HG03354 (cell line): ENCODE data around the gene CD53.
A peak's percentile ranks its signal among the peaks of the same experiment; 100 is the strongest.
"Not testable (repeated sequence)": the region's sequence is repeated elsewhere in the genome, so short reads cannot be mapped to it uniquely, and the experiment has no call there.

Experiments used
- ATAC-seq: cut with Tn5 transposase; IDR thresholded peaks from one replicate; pipeline ENCODE4 v1.9.1; 2021; ENCODE audit warnings: mild to moderate bottlenecking; ENCODE audit not compliant: unreplicated experiment, poor library complexity, severe bottlenecking

CD53 gene

GRCh38 chr1:110872745-110873720, at the start of gene CD53:
CD53 (plus strand) TSS chr1:110873148; CDS start chr1:110891409, 18,261 bp downstream.
- ATAC-seq = peak; percentile 60

DNA sequence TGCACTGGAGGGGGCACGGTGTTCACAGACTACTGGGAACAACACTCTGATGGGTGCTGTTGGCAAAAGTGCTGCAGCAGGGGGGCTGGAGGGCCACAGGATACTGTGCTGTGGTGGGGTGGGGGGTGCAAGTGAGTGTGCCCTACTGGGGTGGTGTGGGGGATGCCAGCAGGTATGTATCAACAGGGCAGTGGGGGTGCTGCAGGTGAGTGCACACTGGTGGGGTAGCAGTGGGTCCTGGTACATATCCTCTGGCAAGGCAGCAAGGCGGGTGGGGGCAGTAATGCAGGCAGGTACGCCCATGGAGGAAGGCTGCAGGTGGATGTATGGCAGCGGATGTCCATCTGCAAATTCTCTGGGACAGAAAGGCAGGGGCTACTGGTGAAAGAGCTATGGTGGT, 48.8 kb upstream of the CD53 start:
- ATAC-seq = no peak

DNA sequence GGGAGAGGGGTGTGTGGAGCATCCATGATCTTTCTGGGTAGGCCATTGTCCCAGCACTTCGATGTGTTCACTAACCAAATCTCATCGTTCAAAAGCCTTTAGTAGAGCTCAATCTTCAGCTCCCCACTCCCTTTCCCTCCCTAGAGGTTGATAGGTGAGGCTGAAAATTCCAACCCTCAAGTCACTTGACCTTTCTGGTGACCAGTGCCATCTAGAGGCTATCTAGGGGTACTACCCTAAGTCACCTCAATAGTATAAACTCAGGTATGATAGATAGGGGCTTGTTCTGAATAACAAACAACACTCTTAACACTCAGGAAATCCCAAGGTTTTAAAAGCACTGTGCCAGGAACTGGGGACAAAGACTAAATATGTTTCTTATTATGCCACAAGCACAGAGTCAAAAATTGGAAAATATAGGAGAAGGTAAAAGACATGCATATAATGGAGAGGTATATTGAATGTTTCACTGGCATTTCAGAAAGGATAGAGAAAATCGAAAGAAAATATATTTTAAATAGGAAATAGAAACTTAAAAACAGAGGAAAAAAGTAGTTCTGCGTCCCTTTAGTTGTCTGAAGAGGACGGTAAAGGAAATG, 42.9 kb upstream of the CD53 start:
- peak; percentile 68 for ATAC-seq

GRCh38 chr1:110833779-110834178, 39.2 kb upstream of the CD53 start:
- not testable (repeated sequence) for ATAC-seq

- ATAC-seq = no peak
Measured at GRCh38 chr1:110846861-110847260, 26.1 kb upstream of the CD53 start.

DNA sequence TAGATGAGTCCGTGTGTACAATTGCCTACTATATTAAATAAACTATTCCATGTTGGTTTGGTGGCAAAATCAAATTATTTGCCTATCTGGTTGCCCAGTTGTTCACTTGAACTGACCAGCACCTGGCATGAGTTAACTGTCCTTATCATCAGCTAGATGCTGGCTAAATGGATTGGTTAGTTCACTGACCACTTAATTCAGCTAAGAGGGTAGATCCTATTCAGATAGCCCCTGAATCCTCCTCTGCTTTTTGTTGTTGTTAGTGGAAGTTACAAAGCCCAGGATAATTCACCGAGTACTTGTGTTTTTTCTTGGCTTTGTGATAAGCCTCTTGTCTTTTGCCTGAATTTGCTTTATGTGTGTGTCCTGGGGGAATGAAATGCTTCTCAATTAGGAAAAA, 22.8 kb upstream of the CD53 start:
- no peak for ATAC-seq

GRCh38 chr1:110850627-110851026, 22.3 kb upstream of the CD53 start:
- ATAC-seq = no peak

GRCh38 chr1:110853135-110853534, 19.8 kb upstream of the CD53 start:
- no peak for ATAC-seq

DNA sequence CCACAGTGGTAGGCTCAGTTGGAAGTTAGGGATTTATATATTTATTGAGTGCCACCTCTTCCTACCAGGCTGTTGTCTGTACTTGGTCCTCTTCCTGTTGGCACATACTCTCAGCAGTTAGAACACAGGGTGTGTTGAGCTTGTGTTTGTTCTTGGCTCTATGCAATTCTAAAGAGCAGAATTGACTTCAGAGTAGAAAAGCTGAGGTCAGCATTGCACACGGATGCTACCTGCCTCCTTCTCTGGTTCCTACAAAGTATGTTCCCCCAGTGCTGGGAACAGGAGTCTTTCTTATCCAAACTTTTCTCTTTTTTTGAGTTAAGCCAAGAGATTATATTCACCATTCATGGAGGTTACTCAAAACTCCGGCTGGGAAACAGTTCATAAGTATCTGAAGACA, 16.5 kb upstream of the CD53 start:
- no peak for ATAC-seq

DNA sequence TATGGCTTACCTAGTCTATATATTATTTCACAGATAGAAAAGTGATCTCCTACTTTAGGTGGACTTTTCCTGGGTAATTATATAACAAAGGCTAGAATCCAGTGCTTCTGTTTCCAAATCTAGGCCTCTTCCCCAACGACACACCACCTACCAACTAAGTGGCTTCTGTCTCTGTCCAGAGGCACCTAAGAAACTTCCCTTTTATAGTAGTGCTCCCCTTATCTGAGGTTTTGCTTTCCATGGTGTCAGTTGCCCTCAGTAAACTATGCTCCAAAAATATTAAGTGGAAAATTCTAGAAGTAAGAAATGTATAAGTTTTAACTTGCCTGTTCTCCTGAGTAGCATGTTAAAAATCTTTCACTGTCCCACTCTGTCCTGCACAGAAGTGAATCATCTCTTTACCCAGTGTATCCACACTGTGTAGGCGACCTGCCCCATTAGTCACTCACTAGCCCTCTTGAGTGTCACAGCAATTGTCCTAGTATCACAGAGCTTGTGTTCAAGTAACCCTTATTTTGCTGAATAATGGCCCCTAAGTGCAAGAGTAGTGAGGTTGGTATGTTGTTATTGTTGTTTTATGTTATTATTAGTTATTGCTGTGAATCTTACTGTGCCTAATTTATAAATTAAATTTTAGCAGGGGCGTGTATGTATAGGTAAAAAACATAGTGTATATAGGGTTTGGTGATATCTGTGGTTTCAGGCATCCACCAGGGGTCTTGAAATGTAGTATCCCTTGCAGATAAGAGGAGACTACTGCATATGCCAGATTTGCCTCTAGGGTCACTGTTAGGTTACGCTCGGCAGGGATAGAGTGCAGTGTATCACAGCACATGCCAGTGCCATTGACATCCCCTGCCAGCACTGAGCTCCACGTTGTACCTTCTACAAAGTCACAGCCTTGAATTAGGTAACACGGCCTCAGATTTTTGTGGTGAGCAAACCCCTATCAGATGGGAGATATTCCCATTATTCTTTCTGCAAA, 14.7 kb upstream of the CD53 start:
- ATAC-seq = no peak

DNA sequence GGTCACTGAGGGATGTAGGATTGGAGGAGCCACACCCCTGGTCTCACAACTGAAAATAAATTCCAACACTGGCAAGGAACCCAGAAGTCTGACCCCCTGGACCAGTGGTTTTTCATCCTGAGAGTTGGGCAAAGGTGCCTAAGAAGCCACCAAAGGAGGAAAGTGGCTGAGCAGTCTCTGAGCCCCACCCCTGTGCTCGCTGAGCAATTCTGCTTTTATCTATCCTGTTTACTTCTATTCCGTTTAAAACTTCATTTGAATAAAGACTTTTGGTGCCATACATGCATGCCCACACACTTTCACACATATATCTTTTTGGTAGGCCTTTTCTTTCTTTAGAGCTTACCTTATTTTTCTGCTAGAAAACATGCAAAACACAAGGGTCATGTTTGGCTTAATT, 13.9 kb upstream of the CD53 start:
- no peak for ATAC-seq

- ATAC-seq = no peak
Measured at GRCh38 chr1:110860174-110860573, 12.8 kb upstream of the CD53 start.

DNA sequence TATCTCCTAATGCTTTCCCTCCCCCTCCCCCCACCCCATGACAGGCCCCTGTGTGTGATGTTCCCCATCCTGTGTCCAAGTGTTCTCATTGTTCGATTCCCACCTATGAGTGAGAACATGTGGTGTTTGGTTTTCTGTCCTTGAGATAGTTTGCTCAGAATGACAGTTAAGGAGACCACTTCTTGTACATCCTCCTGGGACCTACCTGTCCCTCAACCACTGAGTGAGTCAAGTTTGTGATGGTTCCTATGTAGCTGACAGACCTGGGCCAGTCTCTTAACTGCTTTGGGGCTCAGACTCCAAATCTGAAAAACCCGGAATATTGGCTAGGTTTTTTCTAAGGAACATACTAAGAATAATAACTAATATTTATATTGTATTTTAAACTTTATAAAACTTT, 12.3 kb upstream of the CD53 start:
- ATAC-seq = not testable (repeated sequence)

- ATAC-seq = not testable (repeated sequence)
Measured at GRCh38 chr1:110861942-110862341, 11.0 kb upstream of the CD53 start.

- no peak for ATAC-seq
Measured at GRCh38 chr1:110864287-110864686, 8.7 kb upstream of the CD53 start.

- no peak for ATAC-seq
Measured at GRCh38 chr1:110870721-110871388, 2.1 kb upstream of the CD53 start.

GRCh38 chr1:110872366-110872744, 593 bp upstream of the CD53 start:
- peak; percentile 43 for ATAC-seq

- ATAC-seq = no peak
Measured at GRCh38 chr1:110873856-110874255, 908 bp downstream of the CD53 start.
